Fibroblast of skin of right quadriceps (primary cell): ENCODE results near the gene CDC25B.

Source experiments
- DNase-seq: peaks from one replicate; pipeline ENCODE4 v3.0.0-alpha.2; 2013

CDC25B gene

GRCh38 chr20:3795511-3796468 lies at the start of gene CDC25B:
CDC25B (plus strand) TSS chr20:3796310; CDS start chr20:3796532, 222 bp downstream.
- DNase-seq, result peak; percentile 94

GRCh38 chr20:3747471-3747870 lies 48.6 kb upstream of the CDC25B start:
- no peak for DNase-seq

DNA sequence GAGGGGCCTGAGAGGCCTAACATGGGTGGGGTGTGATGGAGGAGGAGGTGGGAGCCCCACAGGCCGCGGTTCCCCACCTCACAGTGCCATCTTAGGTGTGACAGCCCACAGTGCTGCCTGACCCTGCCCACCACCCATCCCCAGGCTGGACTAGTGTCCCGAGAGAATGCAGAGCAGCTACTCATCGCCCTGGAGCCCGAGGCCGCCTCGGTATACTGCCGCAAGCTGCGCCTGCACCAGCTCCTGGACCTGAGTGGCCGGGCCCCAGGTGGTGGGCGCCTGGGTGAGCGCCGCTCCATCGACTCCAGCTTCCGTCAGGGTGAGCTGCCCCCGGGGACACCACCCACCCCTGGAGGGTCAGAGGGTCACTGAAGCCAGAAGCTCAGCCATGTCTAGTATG lies 48.0 kb upstream of the CDC25B start:
- no peak for DNase-seq

DNA sequence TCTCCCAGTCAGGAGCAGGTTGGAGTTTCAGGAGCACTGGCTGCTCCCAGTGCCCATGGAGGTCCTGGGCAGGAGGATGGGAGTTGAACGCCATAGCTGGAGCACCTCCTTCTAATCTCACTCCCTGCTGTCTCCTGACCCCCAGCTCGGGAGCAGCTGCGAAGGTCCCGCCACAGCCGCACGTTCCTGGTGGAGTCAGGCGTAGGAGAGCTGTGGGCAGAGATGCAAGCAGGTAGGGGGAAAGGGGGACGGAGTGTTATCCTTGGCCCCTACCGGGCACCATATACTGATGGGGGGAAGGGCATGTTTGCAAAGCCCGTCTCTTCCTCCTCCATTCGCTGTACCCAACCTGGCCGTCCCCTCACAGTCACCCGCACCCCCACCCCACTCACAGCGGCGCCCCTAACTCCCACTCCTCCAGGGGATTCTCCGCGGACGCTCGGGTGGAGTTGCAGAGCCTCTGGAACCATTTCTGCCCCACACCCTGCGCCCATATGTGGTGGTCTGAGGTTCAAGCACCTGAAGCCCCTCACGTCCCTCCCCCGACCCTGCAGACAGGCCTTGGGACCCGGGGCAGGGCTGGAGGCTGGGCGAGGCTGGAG lies 46.9 kb upstream of the CDC25B start:
- no peak for DNase-seq

GRCh38 chr20:3749689-3750531 lies 46.2 kb upstream of the CDC25B start:
- no peak for DNase-seq

DNA sequence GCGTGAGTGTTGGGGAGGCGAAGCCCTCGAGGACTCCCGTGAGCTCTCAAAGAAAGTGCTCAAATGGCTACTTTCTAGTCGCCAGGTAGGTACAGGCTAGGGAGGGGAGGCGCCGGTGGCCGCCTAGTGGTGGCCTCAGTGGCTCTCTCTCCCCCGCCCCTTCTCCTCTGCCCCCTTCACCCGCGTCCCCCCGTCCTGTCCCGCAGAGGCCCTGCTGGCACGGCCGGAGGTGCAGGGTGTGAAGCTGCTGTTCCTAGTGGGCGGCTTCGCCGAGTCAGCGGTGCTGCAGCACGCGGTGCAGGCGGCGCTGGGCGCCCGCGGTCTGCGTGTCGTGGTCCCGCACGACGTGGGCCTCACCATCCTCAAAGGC lies 44.8 kb upstream of the CDC25B start:
- DNase-seq, result no peak

- DNase-seq, result no peak
These were observed 44.3 kb upstream of the CDC25B start for GRCh38 chr20:3751675-3752385.

GRCh38 chr20:3752386-3752759 lies 43.7 kb upstream of the CDC25B start:
- DNase-seq, result no peak

DNA sequence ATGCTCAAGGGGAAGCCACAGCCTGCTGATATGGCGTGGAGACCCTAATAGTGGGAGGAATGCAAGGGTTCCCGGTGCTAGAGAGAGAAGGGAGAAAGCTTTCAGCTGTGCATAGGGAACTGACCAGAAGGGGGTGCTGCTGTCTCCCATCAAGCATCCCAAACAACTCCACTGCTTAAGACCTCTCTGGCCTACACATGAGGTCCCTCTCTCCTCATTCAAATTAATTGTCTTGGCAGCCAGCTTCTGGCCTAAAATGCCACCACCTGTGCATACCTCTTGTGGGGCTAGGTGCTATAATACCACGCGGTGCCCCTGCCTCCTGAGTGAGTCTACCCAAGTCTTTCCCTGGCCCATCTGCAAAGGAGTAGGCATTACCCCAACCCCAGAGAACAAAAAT lies 43.0 kb upstream of the CDC25B start:
- peak; percentile 56 for DNase-seq

DNA sequence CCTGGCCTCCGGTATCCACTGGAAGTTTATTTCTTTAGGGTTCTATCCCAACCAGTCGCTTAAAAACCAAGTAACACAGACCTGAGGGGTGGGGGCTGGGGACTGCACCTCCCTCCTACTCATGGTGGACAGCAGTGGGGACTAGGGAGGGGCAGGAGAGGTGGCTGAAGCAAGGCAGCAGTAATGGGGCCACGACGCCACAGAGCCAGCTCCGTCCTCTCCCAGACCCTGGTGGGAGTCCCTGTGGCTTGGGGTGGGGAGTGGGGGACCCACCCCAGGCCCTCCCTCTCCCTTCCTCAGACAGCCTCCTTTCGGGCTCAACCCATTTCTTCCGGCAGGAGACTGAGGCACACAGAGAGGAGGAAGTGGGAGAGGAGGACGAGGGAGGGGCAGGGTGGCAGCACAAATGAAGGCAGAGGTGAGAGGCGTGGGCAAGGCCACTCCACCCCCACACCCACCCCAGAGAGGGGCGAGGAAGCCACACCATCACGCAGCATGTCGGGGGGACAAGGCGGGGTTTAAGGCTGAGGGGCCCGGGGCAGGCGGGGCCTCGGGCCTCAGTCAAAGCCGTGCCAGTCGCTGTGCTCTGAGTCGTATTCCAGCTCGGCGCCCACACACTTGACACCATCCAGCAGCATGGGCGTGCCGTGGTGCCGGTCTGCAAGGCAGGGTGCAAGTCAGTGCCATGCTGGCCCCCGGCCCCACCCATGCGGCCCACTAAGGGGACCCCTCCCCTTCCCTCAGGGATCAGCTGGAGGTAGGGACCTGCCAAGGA lies 42.4 kb upstream of the CDC25B start:
- DNase-seq, result no peak

DNA sequence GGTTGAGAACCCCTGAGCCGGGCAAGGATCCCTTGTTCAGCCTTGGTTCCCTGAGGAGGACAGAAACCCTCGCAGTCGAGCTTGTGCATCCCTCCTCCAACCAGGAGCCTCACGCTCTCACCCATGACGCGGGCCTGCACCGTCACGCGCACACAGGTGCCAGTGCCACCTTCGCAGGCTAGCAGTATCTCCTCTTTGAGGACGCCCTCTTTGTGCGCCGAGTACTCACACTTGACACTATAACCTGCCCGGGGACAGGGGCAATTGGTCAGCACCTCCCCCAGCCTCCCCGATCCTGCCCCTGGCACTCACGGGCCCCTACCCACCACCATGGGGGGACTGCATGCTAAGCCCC lies 41.9 kb upstream of the CDC25B start:
- no peak for DNase-seq

DNA sequence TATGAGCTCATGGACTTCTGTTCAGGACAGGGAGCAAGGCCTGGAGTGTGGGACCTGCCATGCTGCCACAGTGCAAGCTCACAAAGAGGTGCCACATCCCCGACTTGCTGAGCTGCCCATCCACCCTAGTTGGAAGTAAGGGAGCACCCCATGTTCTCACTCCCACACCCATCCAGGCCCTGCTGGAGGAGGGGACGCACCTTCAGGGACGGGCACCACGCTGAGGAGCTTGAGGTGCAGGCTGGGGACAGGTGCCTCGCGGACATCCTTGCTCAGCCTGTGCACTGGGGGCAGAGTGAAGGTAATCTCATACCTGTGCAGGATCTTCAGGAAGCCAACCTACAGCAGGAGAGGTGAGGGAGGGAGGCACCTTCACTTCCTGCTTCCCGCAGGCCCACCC lies 40.8 kb upstream of the CDC25B start:
- DNase-seq, result no peak

- no peak for DNase-seq
These were observed 40.2 kb upstream of the CDC25B start for GRCh38 chr20:3755814-3756480.

DNA sequence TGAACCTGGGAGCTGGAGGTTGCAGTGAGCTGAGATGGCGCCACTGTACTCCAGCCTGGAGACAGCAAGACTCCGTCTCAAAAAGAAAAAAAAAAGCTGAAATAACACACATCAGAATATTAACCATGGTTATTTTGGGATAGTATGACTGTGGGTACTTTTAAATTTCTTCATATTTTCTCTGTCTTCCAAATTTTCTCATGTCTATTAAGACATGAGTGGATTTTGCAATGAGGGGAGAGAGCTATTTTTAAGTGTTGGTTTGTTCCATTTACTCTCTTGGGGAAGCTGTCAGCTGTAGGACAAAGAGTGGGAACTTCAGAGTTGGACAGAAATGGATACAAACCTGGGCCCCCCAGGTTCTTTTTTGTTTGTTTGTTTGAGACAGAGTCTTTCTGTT lies 38.8 kb upstream of the CDC25B start:
- no peak for DNase-seq

- DNase-seq, result no peak
These were observed 37.5 kb upstream of the CDC25B start for GRCh38 chr20:3758566-3758965.

- DNase-seq, result no peak
These were observed 36.7 kb upstream of the CDC25B start for GRCh38 chr20:3759316-3759823.

- DNase-seq, result no peak
These were observed 36.2 kb upstream of the CDC25B start for GRCh38 chr20:3759884-3760283.

DNA sequence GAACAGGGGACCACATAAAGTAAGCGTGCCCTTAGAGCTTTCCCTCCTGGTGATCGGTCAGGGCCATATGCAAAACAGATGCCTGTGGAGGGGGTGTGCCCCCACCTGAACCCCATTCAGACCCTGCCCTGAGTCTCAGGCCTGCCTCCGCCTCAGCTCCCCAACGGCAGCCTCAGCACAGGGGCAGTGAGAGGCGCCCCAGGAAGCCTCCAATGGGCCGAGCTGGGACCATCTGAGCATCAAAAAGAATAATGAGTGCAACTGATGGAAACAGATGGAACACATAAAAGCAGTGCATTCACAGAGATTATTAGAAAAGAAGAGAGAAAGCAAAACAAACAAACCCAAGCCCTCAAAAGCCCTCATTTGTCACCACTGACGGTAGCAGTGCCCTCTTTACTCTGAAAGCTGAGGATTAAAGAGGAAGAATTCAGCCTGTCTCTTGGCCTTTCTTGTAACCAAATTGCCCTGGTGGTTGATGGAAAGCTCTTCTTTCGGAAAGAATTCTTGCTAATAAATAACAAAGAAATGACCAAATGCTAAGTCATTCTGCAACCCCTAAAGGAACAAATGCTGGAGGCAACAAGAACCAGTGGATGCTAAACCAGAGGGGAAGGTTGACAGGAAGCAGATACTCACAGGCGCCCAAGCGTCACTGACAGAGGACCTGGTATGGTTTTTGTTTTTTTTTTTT lies 35.3 kb upstream of the CDC25B start:
- no peak for DNase-seq

DNA sequence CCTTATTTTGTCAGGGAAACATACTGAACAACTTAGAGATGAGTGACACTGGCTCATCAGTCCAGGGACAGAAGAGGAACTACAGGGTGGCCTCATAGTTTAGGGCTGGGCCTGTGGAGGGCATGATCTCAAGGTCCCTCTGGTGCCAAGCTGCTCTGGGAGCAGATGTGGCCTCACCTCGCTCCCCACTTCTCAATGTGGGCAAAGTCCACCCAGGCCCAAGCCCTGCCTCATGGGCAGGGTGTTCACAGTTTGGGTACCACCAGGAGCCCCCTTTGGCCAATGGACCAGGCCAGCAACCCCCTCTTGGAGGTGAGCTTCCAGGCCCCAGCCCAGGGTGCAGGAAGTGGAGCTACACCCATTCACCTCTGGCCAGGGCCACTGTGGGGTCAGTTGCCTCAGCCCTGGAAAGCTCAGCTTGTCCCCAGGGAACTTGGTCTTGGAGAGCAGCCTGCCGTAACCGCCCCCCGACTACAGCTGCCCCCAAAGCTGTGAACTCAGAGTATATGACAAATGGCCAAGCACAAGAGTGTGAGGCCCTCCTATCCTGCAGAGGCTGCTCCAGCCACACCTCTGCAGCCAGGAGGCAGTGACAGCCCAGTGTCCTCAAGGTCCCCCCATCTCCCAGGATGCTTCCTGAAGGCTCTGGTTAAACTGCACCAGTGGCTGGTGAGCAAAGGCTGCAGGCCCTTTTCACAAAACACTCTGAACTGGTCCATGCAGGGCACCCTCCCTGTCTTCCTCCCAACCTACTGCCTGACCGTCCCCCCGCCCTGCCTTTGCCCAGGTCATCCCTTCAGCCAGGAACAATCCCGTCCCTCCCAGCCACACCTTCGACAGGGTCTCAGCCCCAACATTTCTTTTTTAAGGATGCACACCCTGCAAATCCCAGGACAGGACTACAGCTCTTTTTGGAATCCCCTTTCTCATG lies 32.2 kb upstream of the CDC25B start:
- DNase-seq, result no peak

GRCh38 chr20:3764659-3765058 lies 31.5 kb upstream of the CDC25B start:
- DNase-seq, result no peak
